SJSA1 (cell line): Measurements from ENCODE around the gene DYRK1B. TPM values are rescaled to one million over a fixed set of nuclear protein-coding genes. Genes with fewer than 3 reads are reported as not detected.

Experiments used
- DNase-seq, 2 experiments: peaks; one replicate each; pipeline ENCODE4 v3.0.0-alpha.2; 2015 to 2020; ENCODE audit warnings: low spot score in 2 of 2, low read depth in 1 of 2
- H3K27ac ChIP-seq: fragments of 250-450 bp; sonication (Bioruptor Pico); 2 replicates; pipeline ENCODE4 v1.5.1; 2020; ENCODE audit warnings: mild to moderate bottlenecking, moderate library complexity
- H3K27me3 ChIP-seq: fragments of 250-450 bp; sonication (Bioruptor Pico); replicated peaks from 2 replicates; pipeline ENCODE4 v1.5.1; 2020; ENCODE audit warnings: mild to moderate bottlenecking, moderate library complexity
- H3K36me3 ChIP-seq: fragments of 250-450 bp; sonication (Bioruptor Pico); 2 replicates; pipeline ENCODE4 v1.5.1; 2020; ENCODE audit warnings: mild to moderate bottlenecking
- H3K4me1 ChIP-seq: fragments of 250-450 bp; sonication (Bioruptor Pico); replicated peaks from 2 replicates; pipeline ENCODE4 v1.6.1; 2021; ENCODE audit warnings: mild to moderate bottlenecking
- H3K4me3 ChIP-seq: fragments of 250-450 bp; sonication (Bioruptor Pico); 2 replicates; pipeline ENCODE4 v1.5.1; 2020; ENCODE audit warnings: mild to moderate bottlenecking
- H3K9me3 ChIP-seq: fragments of 250-450 bp; sonication (Bioruptor Pico); replicated peaks from 2 replicates; pipeline ENCODE4 v1.5.1; 2020; ENCODE audit warnings: mild to moderate bottlenecking
- total RNA-seq: library from RNA; depleted of rRNA; stranded (reverse); fragments of >200 nt; shearing (Covaris generic); gene quantifications from 2 replicates; pipeline ENCODE4 v1.2.3, GENCODE V29; 2014

Gene DYRK1B
- total RNA-seq, 1 experiment from 2014 or later = 2.0 TPM

GRCh38 chr19:39846678-39847486 is 12.9 kb upstream of the DYRK1B start:
- H3K4me1 ChIP-seq = peaks cover 18% of the 10 kb centered on the region
- H3K36me3 ChIP-seq = no peaks in the 10 kb centered on the region
- H3K4me3 ChIP-seq = peak overlapping the region; percentile 57
- H3K9me3 ChIP-seq = no peaks in the 10 kb centered on the region
- H3K27me3 ChIP-seq = no peaks in the 10 kb centered on the region
- peak overlapping the region; percentile 18; the same call in 1 of the 2 replicates for H3K27ac ChIP-seq
- no peak for DNase-seq

GRCh38 chr19:39845933-39846677 is 12.1 kb upstream of the DYRK1B start, which contains the start of gene FBL:
FBL (minus strand) TSS chr19:39846379; CDS start chr19:39846300, 79 bp downstream.
- peak; percentile 79 to 95 for DNase-seq
- H3K27me3 ChIP-seq = no peaks in the 10 kb centered on the region
- peak within 1 kb of the TSS; percentile 57 for H3K4me3 ChIP-seq
- peak within 1 kb of the TSS; percentile 18; the same call in 1 of the 2 replicates for H3K27ac ChIP-seq
- H3K36me3 ChIP-seq = 0 out of 2 replicates have a peak, but pooled peaks cover 1% of the 10 kb centered on the region
- no peaks in the 10 kb centered on the region for H3K9me3 ChIP-seq
- H3K4me1 ChIP-seq = peaks cover 21% of the 10 kb centered on the region

GRCh38 chr19:39845584-39845932 is 11.6 kb upstream of the DYRK1B start:
- DNase-seq = peak in 1 of 2 experiments; percentile 48
- H3K27me3 ChIP-seq = no peaks in the 10 kb centered on the region
- no peaks in the 10 kb centered on the region for H3K9me3 ChIP-seq
- H3K4me1 ChIP-seq = peaks cover 21% of the 10 kb centered on the region
- H3K36me3 ChIP-seq = peaks cover 3% of the 10 kb centered on the region; the same call in 1 of the 2 replicates
- peak overlapping the region; percentile 18; the same call in 1 of the 2 replicates for H3K27ac ChIP-seq
- H3K4me3 ChIP-seq = peak overlapping the region; percentile 57

GRCh38 chr19:39845172-39845571 is 11.2 kb upstream of the DYRK1B start:
- H3K9me3 ChIP-seq = no peaks in the 10 kb centered on the region
- H3K4me1 ChIP-seq = peaks cover 21% of the 10 kb centered on the region
- peaks cover 5% of the 10 kb centered on the region for H3K36me3 ChIP-seq
- no peak overlapping the region for H3K27ac ChIP-seq
- no peaks in the 10 kb centered on the region for H3K27me3 ChIP-seq
- no peak for DNase-seq
- peak overlapping the region; percentile 57 for H3K4me3 ChIP-seq

DNA sequence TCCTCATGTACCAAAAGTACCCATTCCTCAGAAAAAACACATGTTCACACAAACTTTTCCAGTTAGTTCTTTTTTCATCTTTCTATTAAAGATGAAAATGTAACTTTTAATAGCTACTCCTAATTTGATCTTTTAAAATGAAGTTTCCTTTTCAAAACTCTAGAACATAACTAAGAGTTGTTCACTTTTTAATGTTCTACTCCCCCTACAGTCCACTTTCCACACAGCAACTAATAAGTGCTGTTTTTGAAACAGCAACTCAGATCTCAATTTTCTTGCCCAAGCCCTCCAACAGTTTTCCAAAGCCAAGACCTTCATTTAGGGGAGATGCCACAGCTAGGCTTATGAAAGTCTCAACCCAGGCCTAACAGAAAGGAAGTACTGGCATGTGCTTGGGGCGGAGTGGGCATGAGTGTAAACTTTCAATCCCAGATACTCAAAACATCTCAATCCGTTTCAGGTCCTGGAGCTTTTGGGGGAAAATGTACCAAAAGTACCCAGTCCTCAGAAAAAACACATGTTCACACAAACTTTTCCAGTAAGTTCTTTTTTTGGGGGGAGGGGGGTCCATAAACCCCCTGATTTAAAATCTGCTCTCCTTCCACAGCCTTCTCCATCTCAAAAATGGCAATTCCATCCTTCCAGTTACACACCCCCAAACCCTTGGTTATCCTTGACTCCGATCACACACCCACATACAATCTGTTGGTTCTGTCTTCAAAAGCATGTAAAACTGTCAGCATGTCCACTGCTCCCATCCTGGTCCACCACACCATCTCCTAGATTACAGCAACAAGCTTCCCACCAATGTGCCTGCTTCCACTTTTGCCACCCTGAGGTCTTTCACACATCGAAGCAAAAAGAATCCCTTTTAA is 10.2 kb upstream of the DYRK1B start:
- H3K36me3 ChIP-seq = peaks cover 16% of the 10 kb centered on the region
- H3K4me3 ChIP-seq = no peak overlapping the region
- peaks cover 21% of the 10 kb centered on the region for H3K4me1 ChIP-seq
- H3K27ac ChIP-seq = no peak overlapping the region
- H3K9me3 ChIP-seq = no peaks in the 10 kb centered on the region
- no peaks in the 10 kb centered on the region for H3K27me3 ChIP-seq
- peak in 1 of 2 experiments; percentile 30 for DNase-seq

DNA sequence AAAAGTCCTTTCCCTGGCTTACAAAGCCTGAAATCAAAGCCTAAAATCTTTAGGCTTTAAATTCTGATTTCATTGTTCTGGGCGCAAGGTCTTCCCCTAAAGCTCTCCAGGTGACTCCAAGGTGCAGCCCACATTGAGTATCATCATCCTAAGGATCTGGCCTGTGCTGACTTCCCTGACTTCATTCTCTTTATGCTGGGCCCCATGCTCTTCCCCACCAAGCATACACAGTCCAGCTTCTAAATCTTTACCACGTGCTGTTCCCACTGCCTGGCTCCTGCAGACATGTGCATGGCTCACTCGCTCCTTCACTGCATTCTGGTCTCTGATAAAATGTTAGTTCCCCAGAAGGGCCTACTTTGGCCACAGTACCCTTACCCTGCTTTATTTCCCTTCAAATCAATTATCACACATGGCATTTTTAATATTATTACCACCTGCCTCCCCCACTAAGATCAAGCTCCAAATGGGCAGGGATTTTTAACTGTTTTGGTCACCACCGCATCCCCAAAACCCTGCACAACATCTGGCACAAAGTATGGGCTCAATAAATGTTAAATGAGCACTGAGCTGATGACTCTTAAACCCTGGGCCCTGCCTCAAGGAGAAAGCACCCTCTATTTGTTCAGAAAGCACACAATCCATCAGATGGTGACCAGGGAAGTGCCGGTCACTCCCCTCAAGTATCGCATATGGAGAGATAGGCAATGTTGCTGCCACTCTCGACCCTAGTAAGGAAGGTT is 8.9 kb upstream of the DYRK1B start:
- Histone ChIP-seq H3K4me3 (no peak overlapping the region), H3K27ac (no peak overlapping the region)
- DNase-seq = no peak

GRCh38 chr19:39841041-39841440 is 7.1 kb upstream of the DYRK1B start:
- peaks cover 47% of the 10 kb centered on the region for H3K36me3 ChIP-seq
- no peaks in the 10 kb centered on the region for H3K27me3 ChIP-seq
- H3K4me3 ChIP-seq = no peak overlapping the region
- H3K4me1 ChIP-seq = peaks cover 15% of the 10 kb centered on the region
- no peak for DNase-seq
- no peak overlapping the region for H3K27ac ChIP-seq
- H3K9me3 ChIP-seq = no peaks in the 10 kb centered on the region

More for the DNA sequence above, 8.9 kb upstream of the DYRK1B start:
- peaks cover 29% of the 10 kb centered on the region for H3K36me3 ChIP-seq
- peaks cover 21% of the 10 kb centered on the region for H3K4me1 ChIP-seq
- H3K9me3 ChIP-seq = no peaks in the 10 kb centered on the region
- no peaks in the 10 kb centered on the region for H3K27me3 ChIP-seq

GRCh38 chr19:39840492-39840891 is 6.5 kb upstream of the DYRK1B start:
- Histone ChIP-seq H3K36me3 (peaks cover 50% of the 10 kb centered on the region), H3K4me3 (no peak overlapping the region), H3K9me3 (no peaks in the 10 kb centered on the region), H3K27me3 (no peaks in the 10 kb centered on the region), H3K4me1 (peaks cover 14% of the 10 kb centered on the region), H3K27ac (no peak overlapping the region)
- DNase-seq = no peak

- Histone ChIP-seq H3K27me3 (no peaks in the 10 kb centered on the region), H3K4me3 (no peak overlapping the region), H3K27ac (no peak overlapping the region), H3K36me3 (peaks cover 57% of the 10 kb centered on the region), H3K4me1 (peaks cover 7% of the 10 kb centered on the region), H3K9me3 (no peaks in the 10 kb centered on the region)
- DNase-seq = no peak
These were observed 5.8 kb upstream of the DYRK1B start for GRCh38 chr19:39839678-39840327.

GRCh38 chr19:39838569-39838968 is 4.6 kb upstream of the DYRK1B start:
- H3K9me3 ChIP-seq = no peaks in the 10 kb centered on the region
- peaks cover 67% of the 10 kb centered on the region for H3K36me3 ChIP-seq
- peaks cover 10% of the 10 kb centered on the region for H3K4me1 ChIP-seq
- H3K27ac ChIP-seq = no peak overlapping the region
- H3K27me3 ChIP-seq = no peaks in the 10 kb centered on the region
- no peak overlapping the region for H3K4me3 ChIP-seq
- no peak for DNase-seq

- Histone ChIP-seq H3K4me1 (peaks cover 16% of the 10 kb centered on the region), H3K27me3 (no peaks in the 10 kb centered on the region), H3K36me3 (peaks cover 67% of the 10 kb centered on the region), H3K27ac (no peak overlapping the region), H3K9me3 (no peaks in the 10 kb centered on the region), H3K4me3 (no peak overlapping the region)
- no peak for DNase-seq
These were observed 4.0 kb upstream of the DYRK1B start for GRCh38 chr19:39837978-39838377.

DNA sequence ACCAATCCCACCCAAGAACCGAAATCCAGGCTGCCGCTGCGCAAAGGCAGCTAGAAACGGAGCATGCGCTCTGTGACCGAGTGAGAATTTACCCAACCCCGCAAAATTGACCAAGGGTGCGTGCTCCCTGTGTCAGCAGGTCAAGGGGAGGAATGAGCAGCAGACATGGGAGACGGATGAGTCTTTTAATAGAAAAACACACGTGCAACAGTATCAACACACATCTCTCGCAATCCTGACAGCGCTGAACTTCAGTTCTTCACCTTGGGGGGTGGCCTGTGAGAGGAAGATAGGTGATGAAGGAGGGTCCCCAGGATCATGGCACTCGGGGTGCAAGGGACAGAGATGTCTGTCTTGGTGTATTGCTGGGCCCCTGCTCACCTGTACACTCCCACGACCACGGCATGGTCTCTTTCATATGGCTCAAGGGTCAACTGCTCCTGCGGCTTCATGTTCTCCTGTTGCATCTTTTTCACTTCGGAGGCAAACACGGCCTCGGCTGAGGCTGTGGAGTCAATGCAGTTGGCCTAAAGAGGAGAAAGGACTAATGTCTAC is 402 bp upstream of the DYRK1B start:
- no peak overlapping the region for H3K27ac ChIP-seq
- no peaks in the 10 kb centered on the region for H3K27me3 ChIP-seq
- no peaks in the 10 kb centered on the region for H3K9me3 ChIP-seq
- H3K36me3 ChIP-seq = peaks cover 66% of the 10 kb centered on the region
- peak overlapping the region; percentile 62 for H3K4me3 ChIP-seq
- DNase-seq = no peak
- peaks cover 14% of the 10 kb centered on the region for H3K4me1 ChIP-seq
